KMS-11 (cell line): ENCODE data around the gene WIPF3.

Experiments
- H2AFZ ChIP-seq: fragments of 200-600 bp; sonication (generic); 2 replicates; pipeline ENCODE4 v1.6.1; 2016; ENCODE audit warnings: antibody characterized with exemption, mixed run types, low read depth
- H3K27ac ChIP-seq: fragments of 200-600 bp; sonication (generic); 2 replicates; pipeline ENCODE4 v1.6.1; 2016; ENCODE audit warnings: mild to moderate bottlenecking, mixed run types
- H3K27me3 ChIP-seq: fragments of 200-600 bp; sonication (generic); 2 replicates; pipeline ENCODE4 v1.6.1; 2017; ENCODE audit warnings: mild to moderate bottlenecking, low read depth, mixed run types, moderate library complexity; ENCODE audit not compliant: insufficient read depth
- H3K36me3 ChIP-seq: fragments of 200-600 bp; sonication (generic); 2 replicates; pipeline ENCODE4 v1.6.1; 2017; ENCODE audit warnings: mild to moderate bottlenecking, mixed run types; ENCODE audit not compliant: insufficient read depth
- H3K4me1 ChIP-seq: fragments of 200-600 bp; sonication (generic); 2 replicates; pipeline ENCODE4 v1.6.1; 2016; ENCODE audit warnings: mild to moderate bottlenecking, low read depth, mixed run types; ENCODE audit not compliant: poor library complexity, severe bottlenecking
- H3K4me2 ChIP-seq: fragments of 200-600 bp; sonication (generic); 2 replicates; pipeline ENCODE4 v1.7.0; 2016; ENCODE audit warnings: mild to moderate bottlenecking, mixed run types
- H3K4me3 ChIP-seq: fragments of 200-600 bp; sonication (generic); IDR thresholded peaks from 2 replicates; pipeline ENCODE4 v1.6.1; 2017; ENCODE audit warnings: low read depth, low read length, mixed read lengths; ENCODE audit not compliant: insufficient read depth
- H3K79me2 ChIP-seq: fragments of 200-600 bp; sonication (generic); 2 replicates; pipeline ENCODE4 v1.6.1; 2016; ENCODE audit warnings: low read depth, mixed run types; ENCODE audit not compliant: insufficient read depth
- H3K9ac ChIP-seq: fragments of 200-600 bp; sonication (generic); 2 replicates; pipeline ENCODE4 v1.6.1; 2016; ENCODE audit warnings: mild to moderate bottlenecking, mixed run types
- H4K20me1 ChIP-seq: fragments of 200-600 bp; sonication (generic); 2 replicates; pipeline ENCODE4 v1.6.1; 2016; ENCODE audit warnings: mild to moderate bottlenecking, mixed run types; ENCODE audit not compliant: insufficient read depth
- TF ChIP-seq, protein P1 (sequence below): fragments of 200-600 bp; sonication (generic); conservative IDR thresholded peaks from 2 replicates; pipeline ENCODE4 v1.6.1; 2017; ENCODE audit warnings: low read depth, mild to moderate bottlenecking, antibody characterized with exemption, low read length, moderate library complexity, mixed read lengths

Gene WIPF3

GRCh38 chr7:29891766-29892165 is 85.5 kb downstream of the WIPF3 start:
- no peaks in the 10 kb centered on the region for H3K27me3 ChIP-seq
- no peaks in the 10 kb centered on the region for H4K20me1 ChIP-seq
- no peaks in the 10 kb centered on the region for H3K4me1 ChIP-seq
- TF ChIP-seq, protein P1, sequence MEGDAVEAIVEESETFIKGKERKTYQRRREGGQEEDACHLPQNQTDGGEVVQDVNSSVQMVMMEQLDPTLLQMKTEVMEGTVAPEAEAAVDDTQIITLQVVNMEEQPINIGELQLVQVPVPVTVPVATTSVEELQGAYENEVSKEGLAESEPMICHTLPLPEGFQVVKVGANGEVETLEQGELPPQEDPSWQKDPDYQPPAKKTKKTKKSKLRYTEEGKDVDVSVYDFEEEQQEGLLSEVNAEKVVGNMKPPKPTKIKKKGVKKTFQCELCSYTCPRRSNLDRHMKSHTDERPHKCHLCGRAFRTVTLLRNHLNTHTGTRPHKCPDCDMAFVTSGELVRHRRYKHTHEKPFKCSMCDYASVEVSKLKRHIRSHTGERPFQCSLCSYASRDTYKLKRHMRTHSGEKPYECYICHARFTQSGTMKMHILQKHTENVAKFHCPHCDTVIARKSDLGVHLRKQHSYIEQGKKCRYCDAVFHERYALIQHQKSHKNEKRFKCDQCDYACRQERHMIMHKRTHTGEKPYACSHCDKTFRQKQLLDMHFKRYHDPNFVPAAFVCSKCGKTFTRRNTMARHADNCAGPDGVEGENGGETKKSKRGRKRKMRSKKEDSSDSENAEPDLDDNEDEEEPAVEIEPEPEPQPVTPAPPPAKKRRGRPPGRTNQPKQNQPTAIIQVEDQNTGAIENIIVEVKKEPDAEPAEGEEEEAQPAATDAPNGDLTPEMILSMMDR, result no peak
- H3K9ac ChIP-seq, result no peak overlapping the region
- no peaks in the 10 kb centered on the region for H3K36me3 ChIP-seq
- no peaks in the 10 kb centered on the region for H3K79me2 ChIP-seq
- H3K27ac ChIP-seq, result no peak overlapping the region
- no peak overlapping the region for H3K4me2 ChIP-seq
- H2AFZ ChIP-seq, result no peak overlapping the region
- H3K4me3 ChIP-seq, result no peak overlapping the region

DNA sequence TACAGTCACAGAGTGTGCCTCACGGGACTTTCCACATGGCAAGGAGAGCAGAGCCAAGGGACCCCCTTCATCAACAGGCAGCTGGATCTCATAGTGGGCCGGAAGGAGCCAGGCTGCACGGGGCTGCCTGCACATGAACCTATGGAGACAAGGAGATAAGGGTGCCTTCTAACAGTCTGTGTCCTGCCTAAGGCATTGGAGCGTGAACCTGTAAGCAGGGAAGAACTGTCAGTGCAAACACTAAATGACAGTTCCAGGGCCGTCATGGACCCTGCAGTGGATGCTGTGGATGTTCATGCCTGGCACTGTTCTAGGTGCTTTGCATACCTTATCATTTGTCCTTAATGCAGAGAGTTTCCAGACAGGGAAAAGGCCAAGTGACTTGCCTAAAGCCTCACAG is 85.9 kb downstream of the WIPF3 start:
- Histone ChIP-seq H3K4me1 (no peaks in the 10 kb centered on the region), H3K27ac (no peak overlapping the region), H3K27me3 (no peaks in the 10 kb centered on the region), H3K36me3 (no peaks in the 10 kb centered on the region), H2AFZ (no peak overlapping the region), H3K9ac (no peak overlapping the region), H4K20me1 (no peaks in the 10 kb centered on the region), H3K79me2 (no peaks in the 10 kb centered on the region), H3K4me2 (no peak overlapping the region), H3K4me3 (no peak overlapping the region)
- TF ChIP-seq, protein P1, result no peak

DNA sequence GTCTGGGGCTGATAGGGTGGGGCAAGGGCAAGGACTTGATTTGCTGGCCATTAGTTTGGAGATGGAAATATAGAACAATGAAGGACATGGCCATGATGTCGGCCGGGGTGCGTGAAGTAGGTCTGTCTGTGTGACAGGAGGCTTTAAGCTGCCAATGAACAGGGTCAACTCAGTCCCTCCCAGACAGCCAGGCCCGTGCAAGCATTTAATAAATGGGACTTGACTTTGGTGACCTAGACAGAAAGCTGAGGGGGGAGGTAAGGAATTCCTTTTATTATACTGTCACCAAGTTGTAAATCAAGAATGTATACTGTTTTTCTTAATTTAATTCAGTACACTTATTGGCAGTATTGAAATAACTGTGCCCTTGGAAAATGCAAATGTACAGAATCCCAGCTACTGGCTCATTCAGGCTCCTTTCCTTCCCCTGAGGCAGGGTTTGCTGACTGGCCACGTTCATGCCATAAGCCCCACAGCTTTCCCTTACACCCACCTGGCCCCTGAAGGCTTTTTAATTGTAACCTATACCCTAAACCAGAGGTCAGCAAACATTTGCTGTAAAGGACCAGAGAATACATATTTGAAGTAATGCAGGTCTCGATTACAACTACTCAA is 87.2 kb downstream of the WIPF3 start:
- Histone ChIP-seq H3K27ac (no peak overlapping the region), H3K4me3 (no peak overlapping the region), H3K36me3 (no peaks in the 10 kb centered on the region), H3K4me1 (no peaks in the 10 kb centered on the region), H4K20me1 (no peaks in the 10 kb centered on the region), H3K79me2 (no peaks in the 10 kb centered on the region), H3K9ac (no peak overlapping the region), H2AFZ (no peak overlapping the region), H3K27me3 (no peaks in the 10 kb centered on the region), H3K4me2 (no peak overlapping the region)
- TF ChIP-seq, protein P1, result no peak

DNA sequence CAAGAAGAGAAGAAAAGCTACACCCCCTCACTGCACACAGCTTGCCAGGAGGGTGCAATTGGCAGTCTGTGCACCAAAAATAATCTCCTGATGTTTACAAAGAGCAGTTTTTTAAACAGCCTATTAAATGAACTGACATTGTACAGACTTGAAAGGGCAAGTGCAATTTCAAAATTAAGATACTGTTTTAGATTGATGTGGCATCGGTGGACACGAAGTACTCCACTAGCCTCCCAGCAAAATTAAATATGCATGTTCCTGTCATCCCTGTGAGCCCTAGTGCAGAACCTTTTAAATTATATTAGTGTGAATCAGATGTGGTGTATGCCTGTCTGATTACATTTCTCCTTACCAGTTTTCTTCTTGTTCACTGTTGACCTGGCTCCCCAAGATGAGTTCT is 87.9 kb downstream of the WIPF3 start:
- TF ChIP-seq, protein P1, result no peak
- Histone ChIP-seq H4K20me1 (no peaks in the 10 kb centered on the region), H3K27ac (no peak overlapping the region), H3K4me3 (no peak overlapping the region), H3K9ac (no peak overlapping the region), H2AFZ (no peak overlapping the region), H3K4me2 (no peak overlapping the region), H3K4me1 (no peaks in the 10 kb centered on the region), H3K27me3 (no peaks in the 10 kb centered on the region), H3K36me3 (no peaks in the 10 kb centered on the region), H3K79me2 (no peaks in the 10 kb centered on the region)
